PC-3 (cell line): Measurements from ENCODE around the gene ABL1. TPM values are rescaled to one million over a fixed set of nuclear protein-coding genes. Genes with fewer than 3 reads are reported as not detected.

Experiments used
- ATAC-seq: fragments of 200-7000 bp; cut with Tn5 transposase; 2 replicates; pipeline ENCODE4 v1.9.1; 2020; ENCODE audit warnings: mild to moderate bottlenecking, moderate library complexity
- BruUV-seq: library from RNA; stranded (reverse); fragments of 400-500 nt; replicated peaks from 2 replicates; lab custom pipeline; 2021; lab: Mats Ljungman, UMichigan
- CTCF ChIA-PET: fragments of 300-600 bp; sonication (Branson Sonifier 250); formaldehyde crosslinking; loops from one replicate; lab custom pipeline; 2022; ENCODE audit warnings: antibody characterized with exemption; lab: Charles Lee
- POLR2A ChIA-PET: fragments of 300-600 bp; sonication (Branson Sonifier 250); formaldehyde crosslinking; loops from one replicate; lab custom pipeline; 2022; ENCODE audit warnings: antibody characterized with exemption; ENCODE audit not compliant: unreplicated experiment; lab: Charles Lee
- DNase-seq: peaks from one replicate; pipeline ENCODE4 v3.0.0-alpha.2; 2015
- H2AFZ ChIP-seq: fragments of 300-600 bp; sonication (generic); 2 replicates; pipeline ENCODE4 v1.6.0; 2016; ENCODE audit warnings: antibody characterized with exemption, low read length
- H3F3A ChIP-seq: fragments of 300-600 bp; sonication (generic); one replicate; pipeline ENCODE4 v1.6.0; 2017; ENCODE audit warnings: antibody characterized with exemption, low read length, control low read depth, mild to moderate bottlenecking; ENCODE audit not compliant: unreplicated experiment
- H3K27ac ChIP-seq: fragments of 300-600 bp; sonication (generic); 2 replicates; pipeline ENCODE4 v1.5.1; 2016; ENCODE audit warnings: mild to moderate bottlenecking, low read length
- H3K27me3 ChIP-seq: fragments of 300-600 bp; sonication (generic); 2 replicates; pipeline ENCODE4 v1.6.1; 2016; ENCODE audit warnings: low read length, mixed read lengths
- H3K36me3 ChIP-seq: fragments of 300-600 bp; sonication (generic); 2 replicates; pipeline ENCODE4 v1.6.1; 2016; ENCODE audit warnings: low read depth, mixed run types, low read length, mixed read lengths
- H3K4me1 ChIP-seq: fragments of 300-600 bp; sonication (generic); 2 replicates; pipeline ENCODE4 v1.5.1; 2016; ENCODE audit warnings: low read length; ENCODE audit not compliant: insufficient read depth
- H3K4me2 ChIP-seq: fragments of 300-600 bp; sonication (generic); 2 replicates; pipeline ENCODE4 v1.6.0; 2016; ENCODE audit warnings: low read length
- H3K4me3 ChIP-seq: fragments of 300-600 bp; sonication (generic); 2 replicates; pipeline ENCODE4 v1.5.1; 2016; ENCODE audit warnings: mild to moderate bottlenecking, low read length, mixed read lengths
- H3K79me2 ChIP-seq: fragments of 300-600 bp; sonication (generic); 2 replicates; pipeline ENCODE4 v1.6.1; 2017; ENCODE audit warnings: low read length, mixed read lengths
- H3K9ac ChIP-seq: fragments of 300-600 bp; sonication (generic); 2 replicates; pipeline ENCODE4 v1.6.0; 2016; ENCODE audit warnings: mild to moderate bottlenecking, low read length
- H3K9me2 ChIP-seq: fragments of 300-600 bp; sonication (generic); replicated peaks from 2 replicates; pipeline ENCODE4 v1.6.1; 2016; ENCODE audit warnings: mixed run types, low read length, mixed read lengths
- H3K9me3 ChIP-seq: fragments of 300-600 bp; sonication (generic); 2 replicates; pipeline ENCODE4 v1.6.1; 2016; ENCODE audit warnings: low read length, mixed read lengths
- H4K20me1 ChIP-seq: fragments of 300-600 bp; sonication (generic); 2 replicates; pipeline ENCODE4 v1.6.1; 2016; ENCODE audit warnings: low read length, mixed read lengths
- CTCF ChIP-seq: fragments of 300-600 bp; sonication (generic); conservative IDR thresholded peaks from 2 replicates; pipeline ENCODE4 v1.5.1; 2017; ENCODE audit warnings: antibody characterized with exemption, low read depth, mild to moderate bottlenecking, low read length
- EZH2 ChIP-seq: fragments of 300-600 bp; sonication (generic); IDR thresholded peaks from one replicate; pipeline ENCODE4 v1.6.1; 2017; ENCODE audit warnings: antibody characterized with exemption, mild to moderate bottlenecking, low read length; ENCODE audit not compliant: unreplicated experiment
- EZH2phosphoT487 ChIP-seq: fragments of 300-600 bp; sonication (generic); IDR thresholded peaks from 2 replicates; pipeline ENCODE4 v1.6.1; 2018; ENCODE audit warnings: mild to moderate bottlenecking, antibody characterized with exemption, low read length, borderline replicate concordance
- intact Hi-C: fragments of 100-400 bp; cut with micrococcal nuclease; formaldehyde crosslinking; loops from 2 replicates; pipeline ENCODE4 v1.9.0; 2023
- total RNA-seq: library from RNA; depleted of rRNA; stranded (reverse); fragments of >200 nt; gene quantifications from 2 replicates; pipeline ENCODE4 v1.2.3, GENCODE V29; 2014

Gene ABL1
- total RNA-seq, 1 experiment from 2014 or later = 22.8 TPM

- H3K36me3 ChIP-seq = no peaks in the 10 kb centered on the region
- intact Hi-C loops = no loop called here
- no TSS peak for BruUV-seq
- ATAC-seq = no peak
- no peaks in the 10 kb centered on the region for H4K20me1 ChIP-seq
- H3K4me3 ChIP-seq = no peak overlapping the region
- no peaks in the 10 kb centered on the region for H3K27me3 ChIP-seq
- no peak overlapping the region for H2AFZ ChIP-seq
- no peak overlapping the region for H3K9ac ChIP-seq
- no peaks in the 10 kb centered on the region for H3K4me1 ChIP-seq
- no peaks in the 10 kb centered on the region for H3K9me3 ChIP-seq
- H3K27ac ChIP-seq = no peak overlapping the region
- no peak overlapping the region for H3K4me2 ChIP-seq
- H3K9me2 ChIP-seq = no peaks in the 10 kb centered on the region
- ChIA-PET POLR2A (interaction anchor here (0.6 kb wide), 1 partner anchor 555 kb away, joined by 3 read pairs; no protein-coding TSS in a partner anchor), CTCF (no interaction called here)
- DNase-seq = no peak
- TF ChIP-seq EZH2phosphoT487 (no peak), CTCF (no peak), EZH2 (no peak)
- no peaks in the 10 kb centered on the region for H3K79me2 ChIP-seq
- H3F3A ChIP-seq = no peaks in the 10 kb centered on the region
Measured at GRCh38 chr9:130890870-130891687, 56.0 kb downstream of the ABL1 start.

GRCh38 chr9:130891688-130892476 lies 56.8 kb downstream of the ABL1 start:
- H3F3A ChIP-seq = no peaks in the 10 kb centered on the region
- H3K9ac ChIP-seq = no peak overlapping the region
- no peaks in the 10 kb centered on the region for H3K79me2 ChIP-seq
- no peak overlapping the region for H3K4me2 ChIP-seq
- ATAC-seq (no peak), DNase-seq (no peak)
- no peaks in the 10 kb centered on the region for H4K20me1 ChIP-seq
- no peak overlapping the region for H3K27ac ChIP-seq
- H3K9me2 ChIP-seq = no peaks in the 10 kb centered on the region
- TF ChIP-seq EZH2 (no peak), EZH2phosphoT487 (no peak), CTCF (no peak)
- intact Hi-C loops = no loop called here
- H3K36me3 ChIP-seq = no peaks in the 10 kb centered on the region
- BruUV-seq = no TSS peak
- no peaks in the 10 kb centered on the region for H3K27me3 ChIP-seq
- CTCF ChIA-PET = no interaction called here
- POLR2A ChIA-PET = interaction anchor here (0.6 kb wide), 1 partner anchor 554 kb away, joined by 3 read pairs; no protein-coding TSS in a partner anchor
- no peaks in the 10 kb centered on the region for H3K9me3 ChIP-seq
- H3K4me3 ChIP-seq = no peak overlapping the region
- no peak overlapping the region for H2AFZ ChIP-seq
- no peaks in the 10 kb centered on the region for H3K4me1 ChIP-seq
